Measurements from ENCODE around the gene SIL1.
"Not testable (repeated sequence)": the region's sequence is repeated elsewhere in the genome, so short reads cannot be mapped to it uniquely, and the experiment has no call there.

Gene SIL1
- 12.3 to 20.5 (median 16.9) reads per million in 4 experiments for total RNA-seq

DNA sequence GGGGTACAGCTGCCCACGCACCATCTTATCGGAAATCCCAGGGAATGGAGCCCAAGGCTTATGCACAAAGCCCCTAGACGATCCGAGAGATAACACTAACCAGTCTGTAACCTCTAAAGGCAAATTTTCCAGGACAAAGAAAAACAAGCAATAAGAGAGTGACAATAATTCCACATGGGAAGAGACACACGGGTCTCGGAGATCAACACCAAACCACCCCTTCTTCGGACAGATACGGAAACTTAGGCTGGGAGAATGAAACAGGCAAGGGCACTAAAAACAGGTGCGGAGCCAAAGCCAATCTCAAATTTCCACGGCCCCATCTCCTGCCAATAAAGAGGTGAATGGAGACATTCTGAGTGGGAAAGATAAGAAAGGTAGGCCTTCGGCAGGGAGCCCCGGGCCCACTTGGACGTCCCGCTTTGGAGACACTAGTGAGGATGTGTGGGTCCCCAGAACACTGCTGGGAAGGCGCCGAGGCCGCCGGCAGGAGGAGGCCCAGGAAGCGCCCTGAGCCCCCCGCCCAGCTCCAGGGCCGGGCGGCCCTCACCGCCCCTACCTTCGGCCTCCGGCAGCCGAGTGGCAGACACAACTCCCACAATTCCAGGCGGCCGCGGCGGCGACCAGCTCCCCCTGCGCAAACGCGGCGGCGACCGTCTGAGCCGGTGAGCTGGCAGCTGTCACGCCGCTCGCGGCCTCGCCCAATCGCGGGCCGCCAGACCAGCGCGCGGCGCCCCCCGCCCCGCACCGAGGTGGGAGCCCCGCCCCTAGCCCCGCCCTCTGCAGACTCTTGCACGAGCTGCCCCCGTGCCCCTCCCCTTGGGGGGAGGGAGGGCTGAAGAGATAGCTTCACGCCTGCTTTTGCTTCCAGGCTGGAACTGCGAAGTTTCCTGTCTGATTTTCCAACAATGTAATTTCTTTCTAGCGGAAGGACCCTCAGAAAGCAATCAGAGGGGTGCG lies at the start of gene SIL1:
SIL1 (minus strand) TSS at position 659 of the 960 bp plus-strand sequence. CDS start 70,525 bp downstream, outside the sequence.
- DNase-seq = peak; percentile 95

- no peak for DNase-seq
These were observed 48.2 kb upstream of the SIL1 start for GRCh38 chr5:139246394-139246793.

DNA sequence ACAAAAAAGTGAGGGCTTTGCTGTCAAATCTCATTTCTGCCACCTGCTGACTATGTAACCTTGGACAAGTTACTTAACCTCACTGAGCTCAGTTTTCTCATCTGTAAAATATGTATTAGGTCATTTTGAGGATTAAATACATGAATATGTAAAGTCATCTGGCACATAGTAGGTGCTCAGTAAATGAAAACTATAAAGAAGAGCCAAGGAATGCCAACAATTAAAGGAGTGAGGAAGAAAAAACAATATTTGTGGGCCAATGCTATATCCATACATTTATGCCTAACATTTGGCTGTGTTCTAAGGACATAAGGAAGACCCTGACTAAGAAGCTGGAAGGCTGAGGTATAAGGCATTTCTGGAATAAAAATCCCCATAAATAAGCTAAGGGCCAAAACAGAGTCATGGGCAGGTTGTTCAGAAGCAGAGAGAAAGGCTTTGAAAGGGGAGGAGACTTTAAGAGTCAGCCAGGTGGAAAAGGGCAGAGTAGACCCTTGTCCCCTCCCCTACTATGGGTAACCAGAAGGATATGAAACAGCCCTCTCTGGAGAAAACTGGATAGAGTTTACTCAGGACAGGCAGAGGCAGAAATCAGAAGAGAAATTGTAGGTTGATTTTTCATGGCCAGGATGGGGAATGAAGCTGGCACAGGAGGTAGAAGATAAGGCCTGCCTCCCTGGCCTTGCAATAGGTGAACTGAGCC lies 47.6 kb upstream of the SIL1 start:
- DNase-seq = no peak

- DNase-seq = no peak
These were observed 45.3 kb upstream of the SIL1 start for GRCh38 chr5:139243425-139243970.

DNA sequence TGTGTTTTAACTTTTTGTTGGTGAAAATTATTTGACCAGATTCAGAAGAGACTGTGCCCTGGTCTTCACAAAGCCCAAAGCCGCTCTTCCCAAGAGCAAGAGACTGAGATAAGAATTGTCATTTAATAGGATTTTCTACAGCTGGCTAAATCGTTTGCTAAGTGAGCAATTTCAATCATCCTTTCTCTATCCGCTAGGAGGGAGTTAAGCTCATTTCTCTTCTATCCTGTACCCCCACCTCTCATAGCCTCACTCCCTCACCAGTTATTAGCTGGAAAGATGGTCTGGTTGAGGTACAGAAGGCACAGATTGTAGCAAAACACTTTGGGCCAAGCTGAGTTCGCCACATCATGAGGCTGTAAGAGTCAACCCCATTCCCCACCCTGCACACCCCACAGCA lies 43.0 kb upstream of the SIL1 start:
- DNase-seq = no peak

DNA sequence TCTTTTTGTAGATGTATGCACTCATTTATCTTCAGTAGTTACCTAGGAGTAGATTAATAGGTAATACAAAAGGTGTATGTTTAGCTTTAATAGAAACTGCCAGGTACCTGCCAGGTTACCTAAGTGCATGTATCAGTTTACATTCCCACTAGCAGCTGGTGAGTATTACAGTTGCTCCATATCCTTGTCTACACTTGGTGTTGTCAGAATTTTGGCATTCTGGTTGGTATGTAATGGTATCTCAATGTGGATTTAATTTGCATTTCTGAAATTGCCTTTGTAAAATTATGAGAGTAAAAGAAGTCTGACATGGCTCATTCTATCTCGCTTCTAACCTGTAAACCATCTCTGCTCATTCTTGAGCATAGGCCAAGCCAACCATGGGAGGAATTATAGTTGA lies 38.3 kb upstream of the SIL1 start:
- no peak for DNase-seq

DNA sequence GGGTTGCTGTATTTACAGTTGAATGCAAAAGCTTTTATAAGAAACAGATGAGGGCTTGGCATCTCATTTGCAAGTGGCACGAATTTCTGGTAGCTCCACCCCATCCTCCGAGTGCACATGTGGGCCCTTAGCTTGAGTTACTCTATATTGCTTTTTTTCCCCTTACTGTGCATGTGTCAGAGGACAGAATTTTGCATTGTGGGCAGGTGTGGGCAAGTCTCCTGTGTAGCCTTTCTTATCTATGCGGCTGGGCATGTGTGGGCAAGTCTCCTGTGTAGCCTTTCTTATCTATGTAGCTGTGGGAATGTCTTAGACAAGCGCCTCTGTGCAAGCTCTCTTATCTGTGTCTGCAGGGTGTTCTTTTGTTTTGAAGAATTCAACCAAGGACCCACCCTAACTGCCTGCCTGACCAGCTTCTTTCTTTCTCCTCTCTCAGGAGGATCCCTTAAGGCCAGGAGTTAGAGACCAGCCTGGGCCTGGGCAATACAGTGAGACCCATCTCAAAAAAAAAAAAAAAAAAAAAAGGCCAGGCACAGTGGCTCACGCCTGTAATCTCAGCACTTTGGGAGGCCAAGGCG lies 34.1 kb upstream of the SIL1 start:
- no peak for DNase-seq

GRCh38 chr5:139228201-139228803 lies 30.1 kb upstream of the SIL1 start:
- DNase-seq = no peak

DNA sequence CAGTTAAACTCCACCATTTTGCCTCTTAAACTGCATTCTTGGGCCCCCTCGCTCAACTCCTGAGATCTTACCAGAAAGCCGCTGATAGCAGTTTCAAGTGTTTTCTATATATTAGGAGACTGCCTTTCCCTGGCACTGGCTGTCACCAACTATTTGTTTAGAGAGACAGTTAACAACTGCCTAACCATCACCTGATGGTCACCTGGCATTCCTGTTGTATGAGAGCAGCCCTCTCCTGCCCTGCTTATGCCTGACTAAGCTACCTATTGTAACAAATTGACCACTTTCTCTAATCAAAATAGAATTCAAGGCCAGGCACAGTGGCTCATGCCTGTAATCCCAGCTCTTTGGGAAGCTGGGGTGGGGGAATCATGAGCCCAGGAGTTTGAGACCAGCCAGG lies 28.0 kb upstream of the SIL1 start:
- DNase-seq = no peak

GRCh38 chr5:139223481-139223880 lies 25.3 kb upstream of the SIL1 start:
- no peak for DNase-seq

- no peak for DNase-seq
These were observed 24.2 kb upstream of the SIL1 start for GRCh38 chr5:139222346-139222745.

- not testable (repeated sequence) for DNase-seq
These were observed 19.9 kb upstream of the SIL1 start for GRCh38 chr5:139218038-139218437.

DNA sequence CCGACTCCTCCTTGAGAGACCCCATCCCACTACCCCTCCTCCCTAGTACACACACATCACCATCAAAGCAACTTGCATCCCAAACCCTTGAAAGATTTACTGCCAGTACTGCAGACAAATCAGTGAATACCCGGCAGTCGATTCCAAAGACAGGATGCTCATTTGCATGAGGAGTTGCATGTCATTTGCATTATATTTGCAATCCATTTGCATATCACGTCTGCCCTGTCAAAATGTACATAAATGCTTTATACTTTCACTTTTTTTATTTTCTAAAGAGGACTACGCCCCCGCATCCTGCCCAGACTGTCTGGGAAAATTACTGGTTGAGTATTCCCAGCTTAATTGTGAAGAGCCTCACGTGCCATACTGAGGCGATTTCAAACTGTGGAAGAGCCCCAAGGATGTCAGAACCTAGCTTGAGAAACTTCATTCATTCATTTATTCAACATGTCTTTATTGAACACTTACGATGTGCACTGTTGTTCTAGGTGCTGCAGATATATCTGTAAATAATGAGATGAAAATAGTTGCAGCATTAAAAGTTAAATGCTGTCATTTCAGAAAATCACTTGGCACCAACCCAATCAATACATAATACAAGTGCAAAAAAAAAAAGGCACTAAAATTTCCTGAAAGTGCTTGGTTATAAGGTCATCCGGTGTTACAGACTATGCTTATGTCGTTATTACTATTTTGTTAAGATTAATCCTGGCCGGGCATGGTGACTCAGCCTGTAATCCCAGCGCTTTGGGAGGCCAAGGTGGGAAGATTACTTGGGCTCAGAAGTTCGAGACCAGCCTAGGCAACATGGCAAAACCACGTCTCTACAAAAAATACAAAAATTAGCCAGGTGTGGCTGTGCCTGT lies 17.2 kb upstream of the SIL1 start:
- DNase-seq = no peak

GRCh38 chr5:139214646-139215045 lies 16.5 kb upstream of the SIL1 start:
- no peak for DNase-seq

DNA sequence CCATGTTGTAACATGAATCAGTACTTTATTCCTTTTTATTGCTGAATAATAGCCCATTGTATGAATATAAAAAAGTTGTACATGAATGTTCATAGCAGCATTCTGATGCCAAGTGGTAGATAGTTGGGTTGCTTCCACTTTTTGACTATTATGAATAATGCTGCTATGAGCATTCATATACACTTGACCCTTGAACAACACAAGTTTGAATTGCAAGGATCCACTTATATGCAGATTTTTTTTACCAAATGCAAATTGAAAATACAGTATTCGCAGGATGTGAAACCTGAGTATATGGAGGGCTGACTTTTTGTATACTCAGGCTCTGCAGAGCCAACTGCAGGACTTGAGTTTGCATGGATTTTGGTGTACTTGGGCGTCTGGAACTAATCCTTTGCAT lies 14.7 kb upstream of the SIL1 start:
- no peak for DNase-seq

DNA sequence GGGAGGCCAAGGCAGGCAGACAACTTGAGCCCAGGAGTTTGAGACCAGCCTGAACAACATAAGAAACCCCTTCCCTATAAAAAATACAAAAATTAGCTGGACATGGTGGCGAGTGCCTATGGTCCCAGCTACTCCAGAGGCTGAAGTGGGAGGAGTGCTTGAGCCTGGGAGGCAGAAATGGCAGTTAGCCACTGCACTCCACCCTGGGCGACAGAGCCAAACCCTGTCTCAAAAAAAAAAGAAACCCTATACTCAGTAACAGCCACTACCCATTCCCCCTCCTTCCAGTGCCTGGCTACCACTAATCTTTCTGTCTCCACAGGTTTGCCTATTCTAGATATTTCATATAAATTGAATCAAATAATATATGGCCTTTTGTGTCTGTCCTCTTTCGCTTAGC lies 14.3 kb upstream of the SIL1 start:
- no peak for DNase-seq

DNA sequence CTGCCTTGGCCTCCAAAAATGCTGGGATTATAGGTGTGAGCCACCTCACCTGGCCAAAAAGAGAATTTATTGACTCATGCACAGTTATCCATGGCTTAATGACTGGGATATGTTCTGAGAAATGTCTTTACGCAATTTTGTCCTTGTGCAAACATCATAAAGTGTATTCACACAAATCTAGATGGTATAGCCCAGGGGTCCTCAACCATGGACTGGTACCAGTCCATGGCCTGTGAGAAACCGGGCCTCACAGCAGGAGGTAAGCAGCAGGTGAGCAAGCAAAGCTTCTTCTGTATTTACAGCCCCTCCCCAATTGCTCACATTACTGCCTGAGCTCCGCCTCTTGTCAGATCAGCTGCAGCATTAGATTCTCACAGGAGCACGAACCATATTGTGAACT lies 12.4 kb upstream of the SIL1 start:
- DNase-seq = no peak

GRCh38 chr5:139207297-139208000 lies 9.3 kb upstream of the SIL1 start:
- DNase-seq = no peak

DNA sequence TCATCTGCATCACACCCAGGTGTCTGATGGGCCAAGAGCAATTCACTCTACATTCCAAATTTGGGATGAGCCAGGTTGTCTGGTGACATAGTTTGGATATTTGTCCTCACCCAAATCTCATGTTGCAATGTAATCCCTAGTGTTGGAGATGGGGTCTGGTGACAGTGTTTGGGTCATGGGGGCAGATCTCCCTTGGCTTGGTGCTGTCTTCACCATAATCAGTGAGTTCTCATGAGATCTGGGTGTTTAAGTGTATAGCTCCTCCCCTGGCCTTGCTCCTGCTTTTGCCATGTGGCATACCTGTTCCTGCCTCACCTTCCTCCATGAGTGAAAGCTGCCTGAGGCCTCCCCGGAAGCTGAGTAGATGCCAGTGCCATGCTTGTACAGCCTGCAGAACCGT lies 7.4 kb upstream of the SIL1 start:
- DNase-seq = no peak

DNA sequence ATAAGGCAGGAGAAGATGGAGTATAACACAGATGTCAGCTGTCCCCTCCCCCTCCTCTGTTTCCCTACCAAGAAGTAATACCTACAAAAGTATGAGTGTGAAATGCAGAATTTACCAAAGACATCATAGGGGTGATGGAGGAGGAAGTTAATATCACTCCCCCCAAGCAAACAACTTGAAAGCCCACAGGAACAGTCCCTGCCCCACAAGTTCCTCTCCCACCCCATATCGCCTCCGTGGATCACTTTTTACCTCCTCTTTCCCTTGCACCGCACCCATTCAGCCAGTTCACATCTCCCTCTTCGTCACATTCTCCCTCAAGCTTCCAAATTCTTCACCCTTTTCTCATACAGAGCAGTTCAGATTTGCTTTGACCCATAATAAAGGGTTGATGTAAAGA lies 7.0 kb upstream of the SIL1 start:
- no peak for DNase-seq

- DNase-seq = no peak
These were observed 6.0 kb upstream of the SIL1 start for GRCh38 chr5:139204196-139204595.
